CD14-positive monocyte (primary cell): Measurements from ENCODE around the gene CNGA3. TPM values are rescaled to one million over a fixed set of nuclear protein-coding genes. Genes with fewer than 3 reads are reported as not detected.

Source experiments
- DNase-seq, 3 donors: peaks; one replicate each; pipeline ENCODE4 v3.0.0-alpha.2; 2011 to 2022
- H2AFZ ChIP-seq: 2 replicates; pipeline ENCODE4 v1.6.0; 2012; ENCODE audit warnings: mild to moderate bottlenecking, low read depth, low read length, inconsistent platforms; ENCODE audit not compliant: insufficient read depth, poor library complexity, severe bottlenecking
- H3K27ac ChIP-seq, 2 donors: 1 replicate in 1 of 2; 2 replicates in 1 of 2; pipeline ENCODE4 v1.5.1; 2012 to 2013; ENCODE audit warnings: low read length in 2 of 2, control low read depth in 1 of 2, inconsistent platforms in 1 of 2, low read depth in 1 of 2, mild to moderate bottlenecking in 1 of 2
- H3K27me3 ChIP-seq, 2 donors: one replicate each; pipeline versions ENCODE4 v1.6.0 to v1.6.1; 2011 to 2013; ENCODE audit warnings: low read length in 2 of 2; ENCODE audit not compliant: control insufficient read depth in 2 of 2, insufficient read depth in 2 of 2
- H3K36me3 ChIP-seq, 2 donors: replicated peaks in 1 of 2; 1 replicate in 1 of 2; 2 replicates in 1 of 2; pipeline versions ENCODE4 v1.5.1 to v1.6.1; 2012 to 2013; ENCODE audit warnings: low read length in 2 of 2, control low read depth in 1 of 2, inconsistent platforms in 1 of 2, mild to moderate bottlenecking in 1 of 2; ENCODE audit not compliant: insufficient read depth in 2 of 2, control insufficient read depth in 1 of 2
- H3K4me1 ChIP-seq, 2 donors: 1 replicate in 1 of 2; 2 replicates in 1 of 2; pipeline versions ENCODE4 v1.5.1 to v1.6.1; 2012 to 2013; ENCODE audit warnings: low read length in 2 of 2, control low read depth in 1 of 2, inconsistent platforms in 1 of 2, mild to moderate bottlenecking in 1 of 2, moderate library complexity in 1 of 2; ENCODE audit not compliant: insufficient read depth in 2 of 2, control insufficient read depth in 1 of 2
- H3K4me2 ChIP-seq: replicated peaks from 2 replicates; pipeline ENCODE3; 2012; ENCODE audit warnings: low read length, moderate library complexity, mild to moderate bottlenecking; ENCODE audit not compliant: poor library complexity, severe bottlenecking; ENCODE audit errors: extremely low read depth
- H3K4me3 ChIP-seq, 3 experiments: fragments of 200-600 bp in 1 of 3; sonication (generic) in 1 of 3; replicated peaks in 1 of 3; 1 replicate in 2 of 3; 2 replicates in 1 of 3; pipeline ENCODE4 v1.5.1; 2011 to 2013; ENCODE audit warnings: low read length in 3 of 3, mild to moderate bottlenecking in 3 of 3, control low read depth in 2 of 3, low read depth in 2 of 3, inconsistent platforms in 1 of 3, moderate library complexity in 1 of 3
- H3K79me2 ChIP-seq: 2 replicates; pipeline ENCODE4 v1.6.0; 2012; ENCODE audit warnings: mild to moderate bottlenecking, control low read depth, inconsistent platforms, low read length, moderate library complexity; ENCODE audit not compliant: insufficient read depth
- H3K9ac ChIP-seq: 2 replicates; pipeline ENCODE4 v1.6.0; 2017; ENCODE audit warnings: low read length, mild to moderate bottlenecking; ENCODE audit not compliant: insufficient read depth, poor library complexity, severe bottlenecking
- H3K9me3 ChIP-seq, 2 donors: replicated peaks in 1 of 2; 1 replicate in 1 of 2; 2 replicates in 1 of 2; pipeline versions ENCODE4 v1.5.1 to v1.6.1; 2012 to 2013; ENCODE audit warnings: low read length in 2 of 2, control low read depth in 1 of 2; ENCODE audit not compliant: control insufficient read depth in 1 of 2, insufficient read depth in 1 of 2
- H4K20me1 ChIP-seq: 2 replicates; pipeline ENCODE4 v1.6.0; 2012; ENCODE audit warnings: mild to moderate bottlenecking, low read length, control low read depth, moderate library complexity; ENCODE audit not compliant: insufficient read depth
- H3K27ac Mint-ChIP-seq, 7 donors: one replicate each; pipeline ENCODE4 v1.8.0; 2020; ENCODE audit warnings: mild to moderate bottlenecking in 7 of 7, mixed read lengths in 7 of 7, moderate library complexity in 6 of 7, inconsistent platforms in 2 of 7
- H3K27me3 Mint-ChIP-seq, 3 donors: one replicate each; pipeline ENCODE4 v1.8.0; 2021 to 2022; ENCODE audit warnings: low read depth in 3 of 3, mild to moderate bottlenecking in 3 of 3, mixed read lengths in 3 of 3, moderate library complexity in 3 of 3, inconsistent platforms in 1 of 3
- H3K36me3 Mint-ChIP-seq, 2 donors: one replicate each; pipeline ENCODE4 v1.8.0; 2020; ENCODE audit warnings: mixed read lengths in 2 of 2, inconsistent platforms in 1 of 2, mild to moderate bottlenecking in 1 of 2
- H3K4me1 Mint-ChIP-seq: one replicate; pipeline ENCODE4 v1.8.0; 2020; ENCODE audit warnings: mild to moderate bottlenecking, mixed read lengths
- H3K4me3 Mint-ChIP-seq, 2 donors: one replicate each; pipeline ENCODE4 v1.8.0; 2020; ENCODE audit warnings: mild to moderate bottlenecking in 2 of 2, mixed read lengths in 2 of 2, moderate library complexity in 1 of 2
- H3K9me3 Mint-ChIP-seq, 7 donors: one replicate each; pipeline ENCODE4 v1.8.0; 2020 to 2022; ENCODE audit warnings: mixed read lengths in 7 of 7, mild to moderate bottlenecking in 6 of 7, moderate library complexity in 6 of 7, inconsistent platforms in 2 of 7
- WGBS: methylation state at CpG from one replicate; pipeline ENCODE4 v1.1.5; 2013; ENCODE audit warnings: missing lambda C conversion rate; ENCODE audit not compliant: insufficient coverage; 5-methylcytosine and 5-hydroxymethylcytosine counted together
- intact Hi-C, 2 donors: fragments of 100-400 bp; cut with micrococcal nuclease; formaldehyde crosslinking; loops; one replicate each; pipeline versions ENCODE4 v1.15.0 to v1.15.1; 2023
- polyA plus RNA-seq, 3 donors: library from polyadenylated mRNA; depleted of rRNA in 1 of 3; unstranded in 2 of 3; stranded (reverse) in 1 of 3; fragments of 300-500 nt in 2 of 3; fragments of >200 nt in 1 of 3; fragmentation: Illumina TruSeq in 2 of 3; gene quantifications; 1 replicate in 2 of 3; 2 replicates in 1 of 3; pipeline ENCODE4 v1.2.3, GENCODE V29; 2012 to 2021
- TF ChIP-seq, protein P1 (sequence below): fragments of 200-600 bp; IDR thresholded peaks from one replicate; pipeline ENCODE4 v1.8.0; 2022; ENCODE audit warnings: antibody characterized with exemption, mild to moderate bottlenecking

The CNGA3 gene
- polyA plus RNA-seq, 3 donors, result not detected

DNA sequence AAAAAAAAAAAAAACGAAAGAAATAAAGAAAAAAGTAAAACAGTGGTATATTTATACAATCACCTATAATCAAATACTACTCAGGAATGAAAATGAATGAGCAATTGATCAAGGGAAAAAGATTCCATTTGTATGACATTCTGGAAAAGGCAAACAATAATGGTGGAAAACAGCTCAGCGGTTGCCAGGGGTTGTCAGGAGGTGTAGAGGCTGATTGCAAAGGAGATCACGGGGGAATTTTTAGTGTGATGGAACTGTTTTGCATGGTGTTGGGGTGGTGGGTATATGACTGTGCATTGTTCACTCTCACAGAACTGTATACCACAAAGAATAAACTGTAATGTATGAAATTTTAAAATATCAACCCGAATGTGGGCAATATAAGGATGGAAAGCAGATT is 52.9 kb downstream of the CNGA3 start:
- Histone ChIP-seq H4K20me1 (no peaks in the 10 kb centered on the region), H3K27me3 (peaks cover 8 to 32% of the 10 kb centered on the region in 2 donors), H3K4me1 (no peaks in the 10 kb centered on the region), H3K79me2 (no peaks in the 10 kb centered on the region), H2AFZ (no peak overlapping the region), H3K36me3 (no peaks in the 10 kb centered on the region), H3K4me2 (no peak overlapping the region), H3K9ac (no peak overlapping the region), H3K27ac (no peak overlapping the region), H3K9me3 (no peaks in the 10 kb centered on the region), H3K4me3 (no peak overlapping the region)
- Mint-ChIP-seq H3K36me3 (no peaks in the 10 kb centered on the region), H3K9me3 (peaks cover 0 to 2% (median 0%) of the 10 kb centered on the region in 7 donors), H3K27ac (no peak overlapping the region), H3K4me3 (no peak overlapping the region), H3K27me3 (peaks cover 16 to 41% (median 20%) of the 10 kb centered on the region in 3 donors), H3K4me1 (peaks cover 4% of the 10 kb centered on the region)
- no peak for DNase-seq
- TF ChIP-seq, protein P1, sequence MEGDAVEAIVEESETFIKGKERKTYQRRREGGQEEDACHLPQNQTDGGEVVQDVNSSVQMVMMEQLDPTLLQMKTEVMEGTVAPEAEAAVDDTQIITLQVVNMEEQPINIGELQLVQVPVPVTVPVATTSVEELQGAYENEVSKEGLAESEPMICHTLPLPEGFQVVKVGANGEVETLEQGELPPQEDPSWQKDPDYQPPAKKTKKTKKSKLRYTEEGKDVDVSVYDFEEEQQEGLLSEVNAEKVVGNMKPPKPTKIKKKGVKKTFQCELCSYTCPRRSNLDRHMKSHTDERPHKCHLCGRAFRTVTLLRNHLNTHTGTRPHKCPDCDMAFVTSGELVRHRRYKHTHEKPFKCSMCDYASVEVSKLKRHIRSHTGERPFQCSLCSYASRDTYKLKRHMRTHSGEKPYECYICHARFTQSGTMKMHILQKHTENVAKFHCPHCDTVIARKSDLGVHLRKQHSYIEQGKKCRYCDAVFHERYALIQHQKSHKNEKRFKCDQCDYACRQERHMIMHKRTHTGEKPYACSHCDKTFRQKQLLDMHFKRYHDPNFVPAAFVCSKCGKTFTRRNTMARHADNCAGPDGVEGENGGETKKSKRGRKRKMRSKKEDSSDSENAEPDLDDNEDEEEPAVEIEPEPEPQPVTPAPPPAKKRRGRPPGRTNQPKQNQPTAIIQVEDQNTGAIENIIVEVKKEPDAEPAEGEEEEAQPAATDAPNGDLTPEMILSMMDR, result no peak
- intact Hi-C loops, result no loop called here
- 100% methylated on average over 1 of the region's 4 CpGs for WGBS

GRCh38 chr2:98403878-98404277 is 57.6 kb downstream of the CNGA3 start:
- intact Hi-C loops, result no loop called here
- no peaks in the 10 kb centered on the region for H3K36me3 ChIP-seq
- no peak for DNase-seq
- peaks cover 13 to 41% (median 21%) of the 10 kb centered on the region in 3 donors for H3K27me3 Mint-ChIP-seq
- H3K27ac Mint-ChIP-seq, result no peak overlapping the region
- H3K27me3 ChIP-seq, result peaks cover 8 to 29% of the 10 kb centered on the region in 2 donors
- no peak overlapping the region for H3K4me3 Mint-ChIP-seq
- H4K20me1 ChIP-seq, result no peaks in the 10 kb centered on the region
- H3K4me1 ChIP-seq, result no peaks in the 10 kb centered on the region
- TF ChIP-seq, protein P1, result no peak
- no peaks in the 10 kb centered on the region for H3K9me3 ChIP-seq
- no peaks in the 10 kb centered on the region for H3K4me1 Mint-ChIP-seq
- H3K9ac ChIP-seq, result no peak overlapping the region
- no peak overlapping the region for H3K4me2 ChIP-seq
- peaks cover 0 to 2% (median 0%) of the 10 kb centered on the region in 7 donors for H3K9me3 Mint-ChIP-seq
- no peak overlapping the region for H3K27ac ChIP-seq
- no peaks in the 10 kb centered on the region for H3K36me3 Mint-ChIP-seq
- no peak overlapping the region for H2AFZ ChIP-seq
- no peak overlapping the region for H3K4me3 ChIP-seq
- no peaks in the 10 kb centered on the region for H3K79me2 ChIP-seq
